IMR-90 (cell line): ENCODE results near the gene POLR2M. TPM values are rescaled to one million over a fixed set of nuclear protein-coding genes. Genes with fewer than 3 reads are reported as not detected.

Experiments used
- ATAC-seq: fragments of 200-7000 bp; cut with Tn5 transposase; 2 replicates; pipeline ENCODE4 v1.9.1; 2020; ENCODE audit warnings: low read depth, mild to moderate bottlenecking, moderate library complexity
- BruUV-seq: library from RNA; stranded (reverse); fragments of 400-500 nt; replicated peaks from 2 replicates; lab custom pipeline; 2021; lab: Mats Ljungman, UMichigan
- CTCF ChIA-PET: fragments of 300-600 bp; formaldehyde crosslinking; extraction: SDS; loops from one replicate; lab custom pipeline; 2021; ENCODE audit warnings: antibody characterized with exemption; lab: Yijun Ruan, JAX
- POLR2A ChIA-PET: fragments of 300-600 bp; sonication (Branson Sonifier 250); formaldehyde crosslinking; loops from one replicate; lab custom pipeline; 2022; ENCODE audit warnings: antibody characterized with exemption; ENCODE audit not compliant: unreplicated experiment; lab: Charles Lee
- DNase-seq: peaks from one replicate; pipeline ENCODE4 v3.0.0; 2013
- H2AFZ ChIP-seq: replicated peaks from 2 replicates; pipeline ENCODE3; 2013; ENCODE audit warnings: low read length, mild to moderate bottlenecking; ENCODE audit not compliant: poor library complexity
- H2AK5ac ChIP-seq: 2 replicates; pipeline ENCODE4 v1.6.1; 2013; ENCODE audit warnings: low read depth, low read length, inconsistent platforms
- H2AK9ac ChIP-seq: replicated peaks from 2 replicates; pipeline ENCODE3; 2013; ENCODE audit warnings: mild to moderate bottlenecking, low read depth, low read length, moderate library complexity; ENCODE audit not compliant: poor library complexity
- H2BK120ac ChIP-seq: 2 replicates; pipeline ENCODE4 v1.6.1; 2013; ENCODE audit warnings: low read depth, low read length, inconsistent platforms
- H2BK15ac ChIP-seq: 3 replicates; pipeline ENCODE4 v1.6.1; 2013; ENCODE audit warnings: low read depth, low read length, inconsistent platforms
- H2BK20ac ChIP-seq: 2 replicates; pipeline ENCODE4 v1.6.1; 2013; ENCODE audit warnings: low read depth, mild to moderate bottlenecking, inconsistent platforms, low read length, moderate library complexity
- H2BK5ac ChIP-seq: 2 replicates; pipeline ENCODE4 v1.6.1; 2013; ENCODE audit warnings: mild to moderate bottlenecking, low read depth, low read length, inconsistent platforms; ENCODE audit not compliant: poor library complexity, severe bottlenecking
- H3K14ac ChIP-seq: replicated peaks from 2 replicates; pipeline ENCODE4 v1.6.1; 2013; ENCODE audit warnings: low read depth, low read length, inconsistent platforms
- H3K18ac ChIP-seq: 2 replicates; pipeline ENCODE4 v1.6.1; 2013; ENCODE audit warnings: low read depth, low read length, control low read depth
- H3K23ac ChIP-seq: 2 replicates; pipeline ENCODE4 v1.6.1; 2013; ENCODE audit warnings: low read depth, low read length, inconsistent platforms
- H3K27ac ChIP-seq: 2 replicates; pipeline ENCODE4 v1.5.1; 2013; ENCODE audit warnings: mild to moderate bottlenecking, control low read depth, low read length; ENCODE audit not compliant: insufficient read depth
- H3K27me3 ChIP-seq: 2 replicates; pipeline ENCODE4 v1.6.1; 2013; ENCODE audit warnings: low read length; ENCODE audit not compliant: control insufficient read depth, insufficient read depth
- H3K36me3 ChIP-seq: 2 replicates; pipeline ENCODE4 v1.6.1; 2013; ENCODE audit warnings: low read length, mixed read lengths; ENCODE audit not compliant: control insufficient read depth, insufficient read depth
- H3K4ac ChIP-seq: 2 replicates; pipeline ENCODE4 v1.6.1; 2013; ENCODE audit warnings: low read depth, low read length, inconsistent platforms
- H3K4me1 ChIP-seq: 2 replicates; pipeline ENCODE4 v1.6.1; 2013; ENCODE audit warnings: low read length, mixed read lengths; ENCODE audit not compliant: control insufficient read depth, insufficient read depth
- H3K4me2 ChIP-seq: 2 replicates; pipeline ENCODE4 v1.6.1; 2013; ENCODE audit warnings: low read depth, mild to moderate bottlenecking, control low read depth, low read length, moderate library complexity
- H3K4me3 ChIP-seq: 2 replicates; pipeline ENCODE4 v1.5.1; 2013; ENCODE audit warnings: low read depth, mild to moderate bottlenecking, control low read depth, low read length, moderate library complexity; ENCODE audit not compliant: insufficient read depth
- H3K56ac ChIP-seq: 2 replicates; pipeline ENCODE4 v1.6.1; 2013; ENCODE audit warnings: low read length, inconsistent platforms; ENCODE audit not compliant: insufficient read depth; ENCODE audit errors: extremely low read depth
- H3K79me1 ChIP-seq, 2 experiments: 2 replicates each; pipeline ENCODE4 v1.6.1; 2013; ENCODE audit warnings: low read length in 2 of 2, inconsistent platforms in 1 of 2, low read depth in 1 of 2
- H3K9ac ChIP-seq: 2 replicates; pipeline ENCODE4 v1.6.1; 2013; ENCODE audit warnings: low read depth, low read length, control low read depth
- H3K9me1 ChIP-seq: 2 replicates; pipeline ENCODE4 v1.6.1; 2013; ENCODE audit warnings: low read length, inconsistent platforms; ENCODE audit not compliant: insufficient read depth
- H3K9me3 ChIP-seq: 2 replicates; pipeline ENCODE4 v1.6.1; 2013; ENCODE audit warnings: low read length; ENCODE audit not compliant: control insufficient read depth, insufficient read depth
- H4K20me1 ChIP-seq: 2 replicates; pipeline ENCODE4 v1.6.1; 2013; ENCODE audit warnings: low read length, inconsistent platforms; ENCODE audit not compliant: insufficient read depth
- H4K5ac ChIP-seq: 2 replicates; pipeline ENCODE4 v1.6.1; 2013; ENCODE audit warnings: mild to moderate bottlenecking, low read depth, low read length, control low read depth
- H4K8ac ChIP-seq, 2 experiments: 2 replicates each; pipeline ENCODE4 v1.6.1; 2013; ENCODE audit warnings: low read depth in 2 of 2, low read length in 2 of 2, control low read depth in 1 of 2, inconsistent platforms in 1 of 2
- H4K91ac ChIP-seq: 2 replicates; pipeline ENCODE4 v1.6.1; 2013; ENCODE audit warnings: low read depth, low read length, inconsistent platforms; ENCODE audit not compliant: insufficient read depth
- BHLHE40 ChIP-seq: fragments of 150-350 bp; IDR thresholded peaks from 2 replicates; pipeline ENCODE4 v1.6.1; 2016; ENCODE audit warnings: mild to moderate bottlenecking, low read depth, low read length
- CEBPB ChIP-seq: IDR thresholded peaks from 2 replicates; pipeline ENCODE4 v1.6.1; 2012; ENCODE audit warnings: low read depth, low read length, improper control_type of control experiment
- CHD1 ChIP-seq: IDR thresholded peaks from 2 replicates; pipeline ENCODE4 v1.6.1; 2012; ENCODE audit warnings: low read depth, low read length, improper control_type of control experiment
- CTCF ChIP-seq: conservative IDR thresholded peaks from 2 replicates; pipeline ENCODE4 v1.5.1; 2012; ENCODE audit warnings: mild to moderate bottlenecking, low read depth, low read length, improper control_type of control experiment
- ELK1 ChIP-seq: fragments of 150-350 bp; IDR thresholded peaks from 2 replicates; pipeline ENCODE4 v1.6.1; 2016; ENCODE audit warnings: low read depth, mild to moderate bottlenecking, low read length, moderate library complexity, borderline replicate concordance
- FOS ChIP-seq: fragments of 150-350 bp; IDR thresholded peaks from 2 replicates; pipeline ENCODE4 v1.6.1; 2016; ENCODE audit warnings: low read depth, low read length
- MAFK ChIP-seq: IDR thresholded peaks from 2 replicates; pipeline ENCODE4 v1.6.1; 2012; ENCODE audit warnings: low read depth, low read length, improper control_type of control experiment
- MAZ ChIP-seq: IDR thresholded peaks from 2 replicates; pipeline ENCODE4 v1.6.1; 2012; ENCODE audit warnings: low read depth, mild to moderate bottlenecking, low read length, improper control_type of control experiment, moderate library complexity, borderline replicate concordance
- MXI1 ChIP-seq: IDR thresholded peaks from 2 replicates; pipeline ENCODE4 v1.6.1; 2012; ENCODE audit warnings: low read depth, mild to moderate bottlenecking, low read length, moderate library complexity, borderline replicate concordance
- NFE2L2 ChIP-seq: fragments of 150-350 bp; IDR thresholded peaks from 2 replicates; pipeline ENCODE4 v1.6.1; 2016; ENCODE audit warnings: low read depth, mild to moderate bottlenecking, low read length
- POLR2A ChIP-seq: IDR thresholded peaks from 2 replicates; pipeline ENCODE4 v1.6.1; 2012; ENCODE audit warnings: mild to moderate bottlenecking, low read depth, low read length
- RAD21 ChIP-seq: IDR thresholded peaks from 2 replicates; pipeline ENCODE4 v1.6.1; 2012; ENCODE audit warnings: low read length, improper control_type of control experiment
- RCOR1 ChIP-seq: IDR thresholded peaks from 2 replicates; pipeline ENCODE4 v1.6.1; 2012; ENCODE audit warnings: mild to moderate bottlenecking, low read length, improper control_type of control experiment; ENCODE audit not compliant: insufficient replicate concordance
- RFX5 ChIP-seq: IDR thresholded peaks from 2 replicates; pipeline ENCODE4 v1.8.0; 2012; ENCODE audit warnings: low read depth, mild to moderate bottlenecking, low read length, moderate library complexity
- SMC3 ChIP-seq: fragments of 150-350 bp; IDR thresholded peaks from 2 replicates; pipeline ENCODE4 v1.6.1; 2016; ENCODE audit warnings: low read depth, mild to moderate bottlenecking, antibody characterized with exemption, low read length, moderate library complexity
- USF2 ChIP-seq: fragments of 150-350 bp; IDR thresholded peaks from 2 replicates; pipeline ENCODE4 v1.6.1; 2017; ENCODE audit warnings: mild to moderate bottlenecking, antibody characterized with exemption, low read length, low read depth
- WGBS, 2 experiments: methylation state at CpG; one replicate each; pipeline versions ENCODE4 v1.1.5 to v1.1.7; 2013; ENCODE audit warnings: missing lambda C conversion rate in 2 of 2; ENCODE audit not compliant: insufficient read length in 1 of 2; ENCODE audit errors: extremely low coverage in 2 of 2; 5-methylcytosine and 5-hydroxymethylcytosine counted together
- dilution Hi-C: fragments of 300-500 bp; cut with HindIII; formaldehyde crosslinking; loops from one replicate; pipeline ENCODE4 v1.14.3; 2018; ENCODE audit warnings: low sequenced_read_pairs; ENCODE audit not compliant: unreplicated experiment
- in situ Hi-C: fragments of 300-500 bp; cut with MboI; formaldehyde crosslinking; loops from 3 replicates; pipeline ENCODE4 v1.14.3; 2019; ENCODE audit warnings: low sequenced_read_pairs, inconsistent platforms, mixed read lengths
- intact Hi-C: fragments of 100-400 bp; cut with micrococcal nuclease; formaldehyde crosslinking; loops from 2 replicates; pipeline ENCODE4 v1.10.0; 2022
- polyA plus RNA-seq, 3 experiments: library from polyadenylated mRNA; depleted of rRNA; stranded (reverse); fragments of >200 nt; gene quantifications; 2 replicates each; pipeline ENCODE4 v1.2.3, GENCODE V29; 2012; ENCODE audit warnings: low replicate concordance in 1 of 3
- total RNA-seq: library from RNA; depleted of rRNA; stranded (reverse); fragments of >200 nt; gene quantifications from 2 replicates; pipeline ENCODE4 v1.2.3, GENCODE V29; 2012

POLR2M gene
- total and polyA plus RNA-seq, 2 of the 4 experiments (the other 2 are of a cell fraction): 60.8 to 117 TPM

GRCh38 chr15:57726411-57726810 is 19.9 kb downstream of the POLR2M start:
- POLR2A ChIA-PET: no interaction called here

More at GRCh38 chr15:57726411-57726810, 19.9 kb downstream of the POLR2M start:
- Histone ChIP-seq H2AK9ac (no peak overlapping the region), H2BK120ac (no peak overlapping the region), H2AFZ (no peak overlapping the region), H4K20me1 (no peaks in the 10 kb centered on the region), H3K9ac (no peak overlapping the region), H2BK15ac (no peak overlapping the region), H3K9me3 (no peaks in the 10 kb centered on the region), H3K27me3 (no peaks in the 10 kb centered on the region), H3K14ac (no peak overlapping the region), H2AK5ac (no peak overlapping the region), H3K4me3 (no peak overlapping the region), H3K18ac (no peak overlapping the region), H3K27ac (no peak overlapping the region), H4K91ac (no peak overlapping the region), H3K23ac (no peak overlapping the region), H3K4ac (no peak overlapping the region), H2BK5ac (no peak overlapping the region), H4K8ac (no peak overlapping the region), H4K5ac (no peak overlapping the region), H3K9me1 (peaks cover 2% of the 10 kb centered on the region; the same call in 1 of the 2 replicates), H3K56ac (no peak overlapping the region), H3K4me1 (no peaks in the 10 kb centered on the region), H3K79me1 (no peaks in the 10 kb centered on the region), H3K36me3 (no peaks in the 10 kb centered on the region), H3K4me2 (no peak overlapping the region), H2BK20ac (no peak overlapping the region)
- CTCF ChIA-PET: no interaction called here
- intact Hi-C loops: no loop called here
- WGBS, 2 experiments: no CpG with 5 or more reads among the region's 3 CpGs
- ATAC-seq: peak; percentile 40
- peak; percentile 53 for DNase-seq
- in situ Hi-C loops: no loop called here
- BruUV-seq: no TSS peak
- TF ChIP-seq BHLHE40: no peak
- no peak for TF ChIP-seq MXI1
- no peak for TF ChIP-seq RCOR1
- no peak for TF ChIP-seq SMC3
- no peak for TF ChIP-seq NFE2L2
- no peak for TF ChIP-seq CHD1
- no peak for TF ChIP-seq MAZ
- TF ChIP-seq ELK1: no peak
- TF ChIP-seq MAFK: no peak
- no peak for TF ChIP-seq FOS
- no peak for TF ChIP-seq RFX5
- TF ChIP-seq USF2: no peak
- no peak for TF ChIP-seq POLR2A
- no peak for TF ChIP-seq CTCF
- no peak for TF ChIP-seq CEBPB
- no peak for TF ChIP-seq RAD21
- dilution Hi-C loops: no loop called here
